ENCODE data around the gene CEP97.
"Not testable (repeated sequence)": the region's sequence is repeated elsewhere in the genome, so short reads cannot be mapped to it uniquely, and the experiment has no call there.

The CEP97 gene, protein sequence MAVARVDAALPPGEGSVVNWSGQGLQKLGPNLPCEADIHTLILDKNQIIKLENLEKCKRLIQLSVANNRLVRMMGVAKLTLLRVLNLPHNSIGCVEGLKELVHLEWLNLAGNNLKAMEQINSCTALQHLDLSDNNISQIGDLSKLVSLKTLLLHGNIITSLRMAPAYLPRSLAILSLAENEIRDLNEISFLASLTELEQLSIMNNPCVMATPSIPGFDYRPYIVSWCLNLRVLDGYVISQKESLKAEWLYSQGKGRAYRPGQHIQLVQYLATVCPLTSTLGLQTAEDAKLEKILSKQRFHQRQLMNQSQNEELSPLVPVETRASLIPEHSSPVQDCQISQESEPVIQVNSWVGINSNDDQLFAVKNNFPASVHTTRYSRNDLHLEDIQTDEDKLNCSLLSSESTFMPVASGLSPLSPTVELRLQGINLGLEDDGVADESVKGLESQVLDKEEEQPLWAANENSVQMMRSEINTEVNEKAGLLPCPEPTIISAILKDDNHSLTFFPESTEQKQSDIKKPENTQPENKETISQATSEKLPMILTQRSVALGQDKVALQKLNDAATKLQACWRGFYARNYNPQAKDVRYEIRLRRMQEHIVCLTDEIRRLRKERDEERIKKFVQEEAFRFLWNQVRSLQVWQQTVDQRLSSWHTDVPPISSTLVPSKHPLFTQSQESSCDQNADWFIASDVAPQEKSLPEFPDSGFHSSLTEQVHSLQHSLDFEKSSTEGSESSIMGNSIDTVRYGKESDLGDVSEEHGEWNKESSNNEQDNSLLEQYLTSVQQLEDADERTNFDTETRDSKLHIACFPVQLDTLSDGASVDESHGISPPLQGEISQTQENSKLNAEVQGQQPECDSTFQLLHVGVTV

DNA sequence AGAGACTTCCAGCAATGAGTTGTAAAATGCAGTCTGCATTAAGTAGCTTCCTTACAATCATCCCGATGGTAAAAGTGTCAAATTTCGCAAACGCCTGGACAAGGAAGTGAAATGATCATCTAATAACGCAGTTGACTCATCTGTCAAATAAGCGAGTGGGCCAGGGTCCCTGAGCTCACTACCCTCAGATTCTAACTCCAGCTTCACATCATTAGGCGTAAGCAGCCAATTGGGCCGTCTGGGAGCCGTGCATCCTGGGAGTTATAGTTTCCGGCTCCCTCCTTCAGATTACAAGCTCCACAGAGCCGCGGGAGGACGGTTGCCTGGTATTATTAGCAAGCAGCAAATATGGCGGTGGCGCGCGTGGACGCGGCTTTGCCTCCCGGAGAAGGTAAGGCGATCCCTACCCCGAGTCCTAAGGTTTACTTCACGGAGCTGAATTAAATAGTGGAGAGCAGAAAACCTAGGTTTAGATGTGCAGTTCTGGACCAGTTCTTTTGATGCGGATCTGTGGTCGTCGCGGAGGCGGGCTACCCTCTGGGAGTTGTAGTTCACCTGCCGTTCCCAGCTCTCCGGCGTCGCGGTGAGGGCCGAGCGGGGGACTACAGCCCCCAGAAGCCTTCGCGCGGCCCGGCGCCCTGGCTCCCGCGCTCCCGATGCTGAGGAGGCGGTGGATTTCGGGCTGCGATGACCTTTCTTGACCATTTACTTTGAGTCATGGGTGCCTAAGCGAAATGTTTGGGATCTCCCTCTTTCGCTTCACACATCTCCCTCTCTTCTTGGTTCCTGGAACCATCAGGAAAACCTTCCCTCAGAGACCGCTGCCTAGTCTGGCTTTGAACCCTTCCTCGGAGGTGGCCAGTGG, at the start of gene CEP97:
TSS of gene CEP97 (plus strand) at position 286 of the 865 bp plus-strand sequence. CDS start at position 349, 63 bp downstream.
- peak; percentile 96 for DNase-seq

GRCh38 chr3:101675709-101676215, 48.7 kb upstream of the CEP97 start:
- no peak for DNase-seq

DNA sequence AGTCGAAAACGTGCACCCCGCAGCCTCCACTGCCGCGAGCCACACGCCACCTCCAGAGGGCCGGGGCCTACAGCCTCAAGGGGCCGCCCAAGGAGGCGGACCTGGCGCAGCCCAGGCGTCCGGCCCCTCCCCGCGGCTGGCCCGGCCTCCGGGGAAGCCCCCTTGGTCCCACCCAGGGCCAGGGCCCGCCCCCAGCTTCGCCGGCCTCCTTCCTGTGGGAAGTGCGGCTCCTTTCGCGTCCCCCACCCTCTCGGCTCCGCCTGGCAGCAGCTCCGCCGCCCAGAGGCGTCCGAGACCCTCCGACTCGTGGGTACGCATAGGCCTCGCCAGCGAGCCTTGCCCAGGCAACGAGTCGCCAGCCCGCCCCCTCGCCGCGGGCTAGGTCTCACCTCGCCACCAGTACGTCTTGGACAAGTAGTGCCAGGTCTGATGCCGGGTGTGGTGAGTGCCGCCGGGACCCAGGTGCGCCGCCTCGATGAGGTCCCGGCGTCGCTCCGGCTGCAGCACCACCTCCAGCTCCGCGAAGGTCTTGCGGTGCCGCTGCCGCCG, 48.1 kb upstream of the CEP97 start:
- DNase-seq = no peak

- DNase-seq = no peak
Observed at GRCh38 chr3:101676765-101677435, 47.5 kb upstream of the CEP97 start, which contains the start of gene ZBTB11. ZBTB11 (minus strand) TSS chr3:101677132; CDS start chr3:101676914, 218 bp downstream.

GRCh38 chr3:101677436-101678286, 46.8 kb upstream of the CEP97 start:
- no peak for DNase-seq

DNA sequence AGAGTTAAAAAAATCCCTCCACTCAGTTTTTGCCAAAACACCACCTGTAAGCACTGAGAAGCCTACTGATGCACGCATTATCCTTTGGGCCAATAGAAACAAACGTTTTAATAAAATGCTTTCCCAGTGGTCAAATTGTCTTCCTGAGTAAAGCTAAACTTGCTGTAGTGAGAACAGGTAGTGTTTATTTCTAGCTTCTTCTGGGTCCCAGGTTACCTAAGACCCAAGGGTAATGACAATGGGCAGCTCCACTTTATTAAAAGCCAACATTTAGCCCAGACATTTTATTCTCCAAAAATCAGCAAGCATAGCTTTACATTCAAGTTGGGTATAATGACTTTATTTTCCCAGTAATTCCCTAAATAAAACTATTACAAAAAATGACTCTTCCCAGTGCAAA, 45.6 kb upstream of the CEP97 start:
- not testable (repeated sequence) for DNase-seq

GRCh38 chr3:101680466-101680865, 43.9 kb upstream of the CEP97 start:
- DNase-seq = no peak

DNA sequence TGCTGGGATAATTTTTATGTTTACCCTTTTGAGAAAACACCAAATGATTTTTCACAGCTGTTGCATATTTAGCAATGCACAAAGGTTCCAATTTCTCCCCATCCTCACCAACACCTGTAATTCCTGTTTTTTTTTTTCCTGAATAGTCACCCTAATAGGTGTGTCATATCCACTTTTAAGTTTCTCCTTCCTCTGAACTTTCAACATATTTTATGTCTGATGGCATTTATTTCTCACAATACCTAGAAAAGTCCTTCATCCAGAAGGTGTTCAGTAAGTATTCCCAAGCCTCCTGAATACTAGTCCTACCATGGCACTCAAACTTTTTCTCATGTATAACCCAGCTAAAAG, 39.4 kb upstream of the CEP97 start:
- DNase-seq = no peak

DNA sequence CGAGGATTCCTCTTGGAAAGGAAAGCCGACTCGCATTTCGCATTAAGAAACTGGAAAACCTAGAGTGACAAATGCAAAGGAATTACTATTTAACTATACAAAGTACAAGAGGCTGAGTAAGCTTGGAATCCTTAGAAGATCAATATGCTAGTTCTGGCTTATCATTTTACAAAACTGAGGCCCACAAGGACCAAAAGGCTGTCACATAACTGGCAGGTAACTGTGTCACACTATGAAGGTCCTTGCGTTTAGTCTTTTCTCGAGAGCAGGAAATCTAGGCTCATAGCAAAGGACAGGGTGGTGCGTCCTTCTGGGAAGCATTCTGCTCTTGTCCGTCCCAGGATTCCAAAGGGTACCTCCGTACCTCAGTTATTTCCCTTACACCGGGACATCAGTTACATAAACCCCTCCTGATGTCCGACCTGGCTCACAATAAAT, 38.5 kb upstream of the CEP97 start:
- no peak for DNase-seq

GRCh38 chr3:101687142-101687931, 37.1 kb upstream of the CEP97 start:
- no peak for DNase-seq

DNA sequence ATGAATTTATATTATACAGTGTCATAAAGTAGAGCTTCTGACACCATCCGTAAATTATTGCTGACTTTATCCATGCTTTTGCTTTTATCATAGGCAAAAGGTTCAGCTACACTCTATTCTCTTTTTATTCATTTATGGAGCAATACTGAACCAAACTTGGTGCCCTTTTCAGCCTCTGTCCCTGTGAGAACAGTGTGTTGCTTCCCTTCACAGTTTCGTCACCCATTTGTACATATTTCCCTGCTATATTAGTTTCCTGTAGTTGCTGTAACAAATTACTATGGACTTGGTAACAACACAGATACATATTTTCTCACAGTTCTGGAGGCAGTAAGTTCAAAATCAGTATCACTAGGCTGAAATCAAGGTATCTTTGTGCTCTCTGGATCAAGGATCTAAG, 35.1 kb upstream of the CEP97 start:
- no peak for DNase-seq

GRCh38 chr3:101690972-101691371, 33.4 kb upstream of the CEP97 start:
- no peak for DNase-seq

DNA sequence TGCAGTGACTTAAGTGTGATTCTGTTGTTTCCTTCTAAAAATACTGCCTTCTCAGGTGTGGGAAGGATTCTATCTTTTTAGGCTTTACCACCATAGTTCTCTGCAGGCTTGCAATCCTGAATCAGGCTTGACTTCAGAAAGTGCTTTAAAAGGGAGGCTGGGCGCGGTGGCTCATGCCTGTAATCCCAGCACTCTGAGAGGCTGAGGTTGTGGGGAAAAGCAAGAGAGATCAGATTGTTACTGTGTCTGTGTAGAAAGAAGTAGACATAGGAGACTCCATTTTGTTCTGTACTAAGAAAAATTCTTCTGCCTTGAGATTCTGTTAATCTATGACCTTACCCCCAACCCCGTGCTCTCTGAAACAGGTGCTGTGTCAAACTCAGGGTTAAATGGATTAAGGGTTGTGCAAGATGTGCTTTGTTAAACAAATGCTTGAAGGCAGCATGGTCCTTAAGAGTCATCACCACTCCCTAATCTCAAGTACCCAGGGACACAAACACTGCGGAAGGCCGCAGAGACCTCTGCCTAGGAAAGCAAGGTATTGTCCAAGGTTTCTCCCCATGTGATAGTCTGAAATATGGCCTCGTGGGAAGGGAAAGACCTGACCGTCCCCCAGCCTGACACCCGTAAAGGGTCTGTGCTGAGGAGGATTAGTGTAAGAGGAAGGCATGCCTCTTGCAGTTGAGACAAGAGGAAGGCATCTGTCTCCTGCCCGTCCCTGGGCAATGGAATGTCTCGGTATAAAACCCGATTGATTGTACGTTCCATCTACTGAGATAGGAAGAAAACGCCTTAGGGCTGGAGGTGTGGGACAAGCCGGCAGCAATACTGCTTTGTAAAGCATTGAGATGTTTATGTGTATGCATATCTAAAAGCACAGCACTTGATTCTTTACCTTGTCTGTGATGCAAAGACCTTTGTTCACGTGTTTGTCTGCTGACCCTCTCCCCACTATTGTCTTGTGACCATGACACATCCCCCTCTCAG, 32.4 kb upstream of the CEP97 start:
- DNase-seq = not testable (repeated sequence)

DNA sequence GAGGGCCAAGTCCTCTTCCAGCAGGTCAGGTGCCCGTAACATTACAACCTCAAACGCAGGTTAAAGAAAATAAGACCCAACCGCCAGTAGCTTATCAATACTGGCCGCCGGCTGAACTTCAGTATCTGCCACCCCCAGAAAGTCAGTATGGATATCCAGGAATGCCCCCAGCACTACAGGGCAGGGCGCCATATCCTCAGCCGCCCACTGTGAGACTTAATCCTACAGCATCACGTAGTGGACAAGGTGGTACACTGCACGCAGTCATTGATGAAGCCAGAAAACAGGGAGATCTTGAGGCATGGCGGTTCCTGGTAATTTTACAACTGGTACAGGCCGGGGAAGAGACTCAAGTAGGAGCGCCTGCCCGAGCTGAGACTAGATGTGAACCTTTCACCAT, 30.9 kb upstream of the CEP97 start:
- not testable (repeated sequence) for DNase-seq

DNA sequence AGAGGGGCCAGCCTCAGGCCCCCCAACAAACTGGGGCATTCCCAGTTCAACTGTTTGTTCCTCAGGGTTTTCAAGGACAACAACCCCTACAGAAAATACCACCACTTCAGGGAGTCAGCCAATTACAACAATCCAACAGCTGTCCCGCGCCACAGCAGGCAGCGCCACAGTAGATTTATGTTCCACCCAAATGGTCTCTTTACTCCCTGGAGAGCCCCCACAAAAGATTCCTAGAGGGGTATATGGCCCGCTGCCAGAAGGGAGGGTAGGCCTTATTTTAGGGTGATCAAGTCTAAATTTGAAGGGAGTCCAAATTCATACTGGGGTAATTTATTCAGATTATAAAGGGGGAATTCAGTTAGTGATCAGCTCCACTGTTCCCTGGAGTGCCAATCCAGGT, 29.6 kb upstream of the CEP97 start:
- DNase-seq = not testable (repeated sequence)

DNA sequence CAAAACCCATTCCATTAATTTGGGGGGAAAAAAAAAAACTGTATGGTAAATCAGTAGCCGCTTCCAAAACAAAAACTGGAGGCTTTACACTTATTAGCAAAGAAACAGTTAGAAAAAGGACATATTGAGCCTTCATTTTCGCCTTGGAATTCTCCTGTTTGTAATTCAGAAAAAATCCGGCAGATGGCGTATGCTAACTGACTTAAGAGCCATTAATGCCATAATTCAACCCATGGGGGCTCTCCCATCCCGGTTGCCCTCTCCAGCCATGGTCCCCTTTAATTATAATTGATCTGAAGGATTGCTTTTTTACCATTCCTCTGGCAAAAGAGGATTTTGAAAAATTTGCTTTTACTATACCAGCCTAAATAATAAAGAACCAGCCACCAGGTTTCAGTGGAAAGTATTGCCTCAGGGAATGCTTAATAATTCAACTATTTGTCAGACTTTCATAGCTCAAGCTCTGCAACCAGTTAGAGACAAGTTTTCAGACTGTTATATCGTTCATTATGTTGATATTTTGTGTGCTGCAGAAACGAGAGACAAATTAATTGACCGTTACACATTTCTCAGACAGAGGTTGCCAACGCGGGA, 28.5 kb upstream of the CEP97 start:
- DNase-seq = no peak

GRCh38 chr3:101701696-101702634, 22.4 kb upstream of the CEP97 start:
- DNase-seq = no peak
